HS-5 (cell line): ENCODE data around the gene SEC31A.
"Not testable (repeated sequence)": the region's sequence is repeated elsewhere in the genome, so short reads cannot be mapped to it uniquely, and the experiment has no call there.

Source experiments
- DNase-seq: peaks from one replicate; pipeline ENCODE4 v3.0.0-alpha.2; 2012; ENCODE audit warnings: low read depth

Gene SEC31A

DNA sequence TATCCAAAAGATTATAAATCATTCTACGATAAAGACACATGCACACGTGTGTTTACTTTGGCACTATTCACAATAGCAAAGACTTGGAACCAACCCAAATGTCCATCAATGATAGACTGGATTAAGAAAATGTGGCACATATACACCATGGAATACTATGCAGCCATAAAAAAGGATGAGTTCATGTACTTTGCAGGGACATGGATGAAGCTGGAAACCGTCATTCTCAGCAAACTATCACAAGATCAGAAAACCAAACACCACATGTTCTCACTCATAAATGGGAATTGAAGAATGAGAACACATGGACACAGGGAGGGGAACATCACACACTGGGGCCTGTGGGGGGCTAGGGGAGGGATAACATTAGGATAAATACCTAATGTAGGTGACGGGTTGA, 57.9 kb downstream of the SEC31A start:
- not testable (repeated sequence) for DNase-seq

DNA sequence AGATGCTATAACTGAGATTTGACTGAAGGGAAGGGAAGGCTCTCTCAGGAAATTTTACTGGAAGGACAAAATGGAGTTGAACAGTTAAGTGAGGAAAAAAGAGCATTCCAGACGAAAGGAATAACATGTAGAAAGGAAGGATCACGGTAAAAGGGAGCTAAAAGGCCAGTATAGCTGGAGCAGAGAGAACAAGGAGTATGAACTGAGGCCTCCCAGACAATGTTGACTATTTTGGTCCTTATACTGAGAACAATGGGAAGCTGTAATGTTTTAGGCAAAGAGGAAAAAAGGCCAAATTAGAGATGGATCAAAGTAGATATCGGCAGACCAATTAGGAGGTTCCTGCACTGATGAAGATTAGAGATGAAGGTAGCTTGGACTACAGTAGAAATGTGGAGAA, 65.5 kb downstream of the SEC31A start:
- DNase-seq = no peak

DNA sequence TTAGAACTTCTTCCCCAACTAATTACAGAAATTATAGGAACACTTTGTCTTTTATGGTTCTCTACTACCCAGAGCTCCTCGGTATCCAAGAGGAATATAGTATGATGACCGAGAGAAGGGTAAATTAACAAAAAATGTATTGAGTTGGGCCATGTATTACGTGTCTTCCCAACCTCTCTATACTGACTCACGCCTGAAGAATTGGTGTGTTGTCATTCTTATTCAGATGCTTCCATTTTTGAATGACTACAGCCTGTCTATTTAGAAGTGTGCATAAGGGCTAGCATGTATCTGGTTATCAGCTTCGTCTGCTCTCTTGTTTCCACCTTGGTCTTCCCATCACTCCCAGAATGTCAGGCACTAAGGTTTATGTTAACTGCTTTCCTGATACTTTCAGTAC, 67.9 kb downstream of the SEC31A start:
- peak; percentile 78 for DNase-seq

DNA sequence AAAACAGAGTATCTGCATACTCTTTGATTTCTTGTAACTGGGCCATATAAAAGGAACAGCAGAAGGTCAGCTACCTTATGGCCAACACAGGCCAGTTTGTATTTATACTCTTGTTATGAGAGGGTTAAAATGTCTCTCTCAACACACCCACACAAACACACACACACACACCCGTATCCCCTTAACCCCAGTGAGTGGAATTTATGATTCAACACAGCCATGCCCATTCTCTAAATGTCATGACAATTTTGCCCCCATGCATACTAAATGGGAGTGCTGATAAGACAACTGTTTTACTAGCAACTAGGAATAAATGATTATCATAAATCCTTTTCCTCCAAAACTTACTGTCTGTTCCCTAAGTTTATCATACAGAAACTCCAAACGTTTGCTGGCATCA, 70.3 kb downstream of the SEC31A start:
- DNase-seq = no peak

DNA sequence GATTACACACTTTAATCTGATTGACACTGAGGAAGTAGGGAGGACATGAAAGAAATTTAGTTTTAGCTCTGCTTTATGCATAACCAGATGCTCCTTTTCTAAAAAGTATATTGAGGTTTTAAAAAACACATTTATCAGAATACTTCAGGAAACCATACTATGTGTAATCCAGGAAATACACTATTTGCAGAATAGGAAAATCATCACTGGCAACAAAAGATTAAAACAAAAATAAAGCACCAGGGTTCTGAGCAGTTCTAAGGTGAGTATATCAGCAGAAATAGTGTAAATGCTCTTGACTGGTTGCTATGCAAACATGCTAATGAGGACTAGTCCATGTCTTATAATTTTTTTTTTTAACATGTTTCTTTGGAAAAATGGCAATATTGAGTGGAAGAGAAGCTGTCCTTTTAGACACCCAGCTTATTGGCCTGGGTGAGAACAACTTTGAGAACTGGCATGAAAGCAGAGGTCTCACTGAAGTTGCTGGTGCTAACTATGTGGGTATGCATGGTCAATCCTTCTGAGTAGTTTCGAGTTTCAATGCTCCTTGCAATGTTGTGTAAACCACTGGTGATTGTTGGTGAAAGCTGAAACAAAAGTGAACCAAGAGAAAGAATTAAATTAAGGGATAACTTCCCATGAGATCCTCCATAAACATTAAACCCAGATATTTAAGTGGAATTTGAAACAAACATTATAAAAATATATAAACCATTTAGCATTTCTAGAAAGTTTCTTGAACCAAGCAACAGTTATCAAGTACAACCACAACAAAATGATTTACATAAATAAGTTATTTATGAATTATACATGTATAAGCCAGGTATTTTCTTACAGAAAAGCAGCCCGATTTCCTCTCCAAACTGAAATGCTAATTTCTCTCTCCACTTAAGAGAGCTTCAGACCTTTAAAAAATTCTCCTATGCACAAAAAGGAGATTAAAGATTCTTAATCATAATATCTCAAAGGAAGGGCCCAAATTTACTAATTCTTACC, 72.0 kb downstream of the SEC31A start:
- DNase-seq = no peak

DNA sequence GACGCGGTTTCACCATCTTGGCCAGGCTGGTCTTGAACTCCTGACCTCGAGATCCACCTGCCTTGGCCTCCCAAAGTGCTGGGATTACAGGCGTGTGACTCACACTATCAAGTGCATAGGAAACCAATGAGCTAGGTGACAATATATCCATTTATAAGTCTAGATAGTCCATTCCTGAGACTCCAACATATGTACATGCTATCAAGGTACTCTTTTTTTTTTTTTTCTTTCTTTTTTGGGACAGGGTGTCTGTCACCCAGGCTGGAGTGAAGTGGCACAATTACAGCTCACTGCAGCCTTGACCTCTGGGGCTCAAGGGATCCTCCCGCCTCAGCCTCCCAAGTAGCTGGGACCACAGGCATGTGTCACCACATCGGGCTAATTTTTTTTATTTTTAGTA, 74.1 kb downstream of the SEC31A start:
- DNase-seq = not testable (repeated sequence)

DNA sequence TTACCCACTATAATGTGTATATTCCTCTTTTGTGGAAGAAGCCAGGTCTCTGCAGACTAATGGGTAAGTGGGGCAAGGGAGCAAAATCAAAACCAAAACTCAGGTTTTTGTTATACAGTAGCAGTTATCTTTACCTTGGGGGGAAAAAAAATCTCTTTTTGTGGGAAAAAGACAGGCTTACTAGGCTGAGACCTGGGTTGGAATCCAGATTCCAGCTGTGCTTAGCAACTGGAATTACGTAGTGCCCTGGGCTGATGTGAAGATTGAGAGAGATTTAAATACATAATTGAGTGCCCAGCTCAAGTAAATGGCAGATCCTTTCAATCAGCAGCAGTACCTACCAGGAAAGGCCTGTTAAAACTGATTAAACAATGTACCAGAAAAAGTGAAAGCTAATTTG, 76.9 kb downstream of the SEC31A start:
- no peak for DNase-seq

DNA sequence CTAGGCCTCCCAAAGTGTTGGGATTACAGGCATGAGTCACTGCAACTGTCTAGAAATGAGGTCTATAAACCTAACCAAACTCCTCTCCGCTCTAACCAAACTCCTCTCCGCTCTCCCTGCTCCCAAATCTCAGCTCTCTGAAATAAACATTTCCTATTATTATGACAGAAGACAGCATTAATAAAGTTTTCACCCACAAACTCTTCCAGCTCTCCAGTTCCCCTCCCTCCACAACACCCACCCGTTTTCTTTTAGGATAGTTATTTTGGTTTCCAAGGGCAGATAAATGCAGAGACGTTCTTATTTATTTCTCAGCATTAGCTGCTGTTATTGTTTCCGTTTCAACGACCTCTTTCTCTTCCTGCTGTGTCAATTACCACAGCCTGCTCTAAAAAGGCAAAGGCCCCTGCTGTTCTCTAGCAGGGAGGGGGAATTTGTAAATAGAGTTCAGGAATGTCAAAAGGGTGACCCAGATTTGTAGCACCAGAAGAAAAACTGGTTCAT, 79.1 kb downstream of the SEC31A start:
- no peak for DNase-seq

DNA sequence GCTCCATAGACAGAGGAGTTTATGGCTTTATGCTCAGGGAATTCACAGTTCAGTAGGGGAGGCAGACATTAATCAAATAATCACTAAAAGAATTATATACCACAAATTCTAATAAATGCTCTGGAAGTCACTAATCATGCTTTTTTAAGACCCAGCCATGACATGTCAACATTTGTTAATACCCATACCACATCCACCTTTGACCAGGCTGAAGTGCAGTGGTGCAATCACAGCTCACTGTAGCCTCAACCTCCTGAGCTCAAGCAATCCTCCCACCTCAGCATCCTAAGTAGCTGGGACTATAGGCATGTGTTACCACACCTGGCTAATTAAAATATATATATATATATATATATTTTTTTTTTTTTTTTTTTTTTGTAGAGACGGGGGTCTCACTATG, 79.6 kb downstream of the SEC31A start:
- DNase-seq = no peak

DNA sequence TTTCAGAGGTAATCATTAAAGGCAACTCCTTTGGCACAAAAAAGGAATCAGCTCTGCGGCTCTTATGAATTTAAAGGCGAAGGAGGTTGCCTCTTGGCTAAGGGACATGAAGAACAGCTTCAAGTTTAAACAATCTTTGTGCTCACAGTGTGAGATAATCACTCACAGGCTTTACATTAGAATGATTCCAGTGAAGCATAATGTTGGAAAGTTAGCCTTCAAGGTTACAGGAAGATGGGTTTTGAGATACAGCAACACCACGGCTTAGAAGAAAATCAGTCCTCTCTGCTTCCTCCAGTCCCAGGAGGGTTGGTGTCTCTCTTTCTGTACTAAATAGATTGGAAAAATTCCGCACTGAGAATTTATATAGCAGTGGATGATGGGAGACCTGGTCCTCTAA, 80.8 kb downstream of the SEC31A start:
- DNase-seq = no peak

DNA sequence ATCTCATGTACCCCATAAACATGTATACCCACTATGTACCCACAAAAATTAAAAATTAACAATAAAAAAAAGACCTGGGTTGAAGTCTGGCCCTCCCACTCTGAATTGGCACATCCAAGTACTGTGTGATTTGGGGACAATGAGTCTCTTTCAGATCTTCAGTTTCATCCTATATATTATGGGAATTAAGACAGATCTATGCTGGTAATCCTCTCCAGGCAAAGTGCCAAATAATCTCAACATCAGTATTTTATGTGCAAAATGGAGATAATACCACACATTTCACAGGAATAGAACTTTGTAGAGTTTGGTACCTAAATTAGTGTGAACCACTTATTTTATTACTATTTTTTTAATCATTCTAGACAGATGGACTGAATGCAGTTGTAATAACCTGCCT, 81.3 kb downstream of the SEC31A start:
- DNase-seq = no peak

DNA sequence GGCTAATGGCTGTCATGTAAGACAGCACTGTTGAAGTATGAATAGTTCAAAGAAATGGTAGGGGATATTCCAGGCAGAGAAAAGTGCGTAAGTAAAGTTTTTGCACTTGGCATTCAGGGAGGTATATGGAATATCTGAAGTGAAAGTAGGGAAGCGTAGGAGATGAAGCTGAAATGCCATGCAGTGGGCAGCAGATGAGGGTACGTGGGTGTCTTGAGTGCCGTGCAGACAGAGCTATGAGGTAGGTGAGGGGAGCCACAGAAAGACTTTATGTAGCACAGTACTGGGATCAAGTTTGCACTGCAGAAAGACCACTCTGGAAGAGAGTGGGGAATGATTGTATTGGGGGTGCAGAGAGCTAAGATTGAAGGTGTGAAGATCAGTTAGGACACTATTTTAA, 87.2 kb downstream of the SEC31A start:
- DNase-seq = no peak

DNA sequence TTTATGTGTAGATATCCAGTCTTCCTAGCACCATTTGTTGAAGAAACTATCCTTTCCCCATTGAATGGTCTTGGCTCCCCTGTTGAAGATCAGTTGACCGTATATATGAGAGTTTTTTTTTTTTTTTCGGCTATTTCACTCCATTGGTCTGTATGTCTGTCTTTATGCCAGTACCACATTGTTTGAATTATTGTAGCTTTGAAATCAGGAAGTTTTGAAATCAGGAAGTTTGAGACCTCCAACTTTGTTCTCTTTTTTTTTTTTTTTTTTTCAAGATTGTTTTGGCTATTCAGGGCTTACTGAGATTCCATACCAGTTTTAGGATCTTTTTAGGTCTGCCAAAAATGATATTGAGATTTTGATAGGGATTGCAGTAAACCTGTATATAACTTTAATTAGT, 88.0 kb downstream of the SEC31A start:
- DNase-seq = no peak

DNA sequence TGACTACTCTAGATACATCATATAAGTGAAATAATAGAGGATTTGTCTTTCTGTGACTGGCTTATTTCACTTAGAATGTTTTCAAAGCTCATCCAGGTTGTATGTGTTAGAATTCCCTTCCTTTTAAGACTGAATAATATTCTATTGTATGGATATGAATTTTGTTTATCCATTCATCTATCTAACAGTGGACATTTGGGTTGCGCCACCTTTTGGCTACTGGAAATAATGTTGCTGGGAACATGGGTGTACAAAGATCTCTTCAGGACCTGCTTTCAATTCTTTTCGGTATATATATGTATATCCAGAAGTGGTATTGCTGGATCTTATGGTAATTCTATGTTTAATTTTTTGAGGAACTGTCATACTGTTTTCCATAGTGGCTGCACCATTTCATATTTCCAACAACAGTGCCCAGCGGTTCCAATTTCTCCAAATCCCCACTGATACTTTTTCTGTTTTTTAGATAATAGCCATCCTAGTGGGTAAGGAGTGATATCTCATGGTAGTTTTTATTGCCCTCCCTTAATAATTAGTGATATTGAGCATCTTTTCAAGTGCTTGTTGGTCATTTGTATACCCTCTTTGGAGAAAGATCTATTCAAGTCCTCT, 88.9 kb downstream of the SEC31A start:
- DNase-seq = no peak

DNA sequence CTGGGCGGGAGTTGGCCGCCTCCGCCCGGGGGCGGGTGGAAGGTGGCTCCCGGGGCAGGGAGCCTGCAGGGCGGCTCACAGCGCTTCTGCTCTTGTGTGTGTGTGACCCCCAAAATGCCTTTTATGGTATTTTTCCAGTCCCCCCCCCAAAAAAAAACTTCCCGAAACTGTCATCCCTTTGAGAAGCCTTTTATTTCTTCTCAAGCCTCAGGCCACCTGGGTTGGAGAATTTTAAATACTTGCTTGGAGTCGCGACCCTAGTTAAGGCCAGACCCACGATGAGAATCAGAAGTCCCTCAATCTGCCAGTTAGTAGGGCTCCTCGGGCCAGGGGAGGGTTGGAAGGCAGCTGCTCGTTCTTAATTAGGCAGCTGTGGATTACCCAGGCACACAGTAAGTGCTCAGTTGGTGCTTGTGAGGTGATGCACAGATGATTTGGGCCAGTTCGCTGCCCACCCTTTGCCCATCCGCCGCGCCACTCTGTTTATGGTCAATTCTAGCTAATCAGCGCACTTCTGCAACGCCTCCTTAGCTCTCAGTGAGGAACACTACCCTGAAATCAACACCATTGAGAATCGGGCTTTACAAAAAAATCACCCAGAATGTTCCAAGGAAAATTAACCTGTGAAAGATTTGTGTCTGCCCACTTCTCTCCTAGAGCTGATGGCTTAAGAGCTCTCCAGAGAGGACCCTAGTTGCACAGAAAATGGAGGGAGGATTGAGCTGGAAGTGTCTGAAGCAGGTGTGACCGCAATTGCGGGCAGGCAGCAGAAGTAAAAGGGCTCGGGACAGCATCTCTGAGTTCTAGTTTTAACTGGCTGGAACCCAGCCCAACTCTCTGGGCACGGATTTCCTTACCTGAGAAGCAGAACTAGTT, 91.7 kb downstream of the SEC31A start:
- no peak for DNase-seq

DNA sequence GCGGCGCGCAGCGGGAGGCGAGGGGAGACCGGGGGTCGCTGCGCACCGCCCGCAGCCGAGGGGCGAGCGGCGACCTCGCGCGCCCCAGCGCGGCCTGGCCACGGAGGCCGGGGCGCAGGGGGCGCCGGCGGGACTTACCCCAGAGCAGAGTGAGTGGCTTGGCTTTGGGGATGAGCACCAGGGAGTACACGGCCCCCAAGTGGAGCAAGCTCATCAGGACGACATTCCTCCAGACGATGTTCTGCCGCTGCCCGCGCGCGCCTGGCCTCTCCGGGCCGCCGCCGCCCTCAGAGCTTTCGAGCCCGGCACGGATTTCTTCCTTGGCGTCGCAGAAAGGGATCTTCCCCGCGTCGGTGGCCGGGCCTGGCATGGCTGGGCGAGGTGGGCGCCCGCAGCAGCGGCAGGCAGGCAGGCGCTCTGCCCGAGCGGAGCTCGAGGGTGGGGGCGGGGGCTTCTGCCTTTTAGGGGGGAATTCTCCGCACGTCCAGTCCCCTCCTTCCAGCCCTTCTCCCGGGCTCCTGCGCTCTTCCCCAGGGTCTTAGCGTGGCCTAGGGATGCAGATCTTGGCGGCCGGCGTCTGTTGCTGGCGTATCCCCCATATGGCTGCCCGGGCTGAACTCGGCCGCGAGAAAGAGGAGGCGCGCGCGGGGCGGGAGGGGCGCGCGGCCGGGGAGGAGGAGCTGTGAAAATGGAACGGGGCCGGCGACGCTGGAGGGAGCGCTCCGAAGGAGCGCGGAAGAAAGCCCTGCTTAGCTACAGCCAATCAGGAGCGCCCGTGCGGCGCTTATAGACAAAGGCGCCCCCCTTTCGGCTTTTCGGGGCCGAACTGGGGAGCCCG, 92.6 kb downstream of the SEC31A start, which contains the start of gene SCD5:
Gene SCD5, minus strand, starts transcription at position 629 of the 838 bp plus-strand sequence. Its CDS starts 259 bp downstream, at position 370.
- DNase-seq = peak; percentile 65

DNA sequence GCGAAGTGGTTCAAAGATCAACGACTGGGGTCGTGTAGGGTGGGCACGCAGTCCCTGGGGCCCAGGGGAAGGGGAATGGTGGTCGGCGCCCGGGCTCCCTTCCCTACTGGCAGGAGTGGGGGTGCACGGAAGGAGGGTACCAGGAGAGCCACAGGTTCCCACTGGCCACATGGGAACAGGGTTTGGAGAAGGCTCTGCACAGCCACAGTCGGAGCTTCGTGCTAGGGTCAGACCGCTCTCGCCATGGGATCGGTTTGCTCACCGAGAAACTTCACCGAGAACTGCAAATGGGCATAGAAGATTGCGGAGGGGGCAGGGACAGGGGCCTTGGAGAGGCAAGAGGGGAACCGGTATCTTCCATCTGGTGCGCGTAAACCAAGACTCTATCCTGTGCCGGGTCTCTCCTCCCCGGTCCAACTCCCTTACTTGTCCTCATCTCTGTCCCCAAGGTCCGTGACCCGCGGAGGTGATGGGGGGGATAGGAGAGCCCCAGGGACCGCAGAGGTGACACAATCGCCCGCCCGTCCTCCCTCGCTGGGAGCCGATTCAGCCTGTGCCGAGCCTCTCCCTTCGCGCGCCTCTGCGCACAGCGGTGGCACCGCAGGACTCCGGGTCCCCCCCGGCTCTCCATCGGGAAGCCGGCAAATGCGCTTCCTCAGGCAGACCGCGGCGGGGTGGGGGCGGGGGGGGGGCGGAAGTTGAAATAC, 93.4 kb downstream of the SEC31A start:
- DNase-seq = no peak

DNA sequence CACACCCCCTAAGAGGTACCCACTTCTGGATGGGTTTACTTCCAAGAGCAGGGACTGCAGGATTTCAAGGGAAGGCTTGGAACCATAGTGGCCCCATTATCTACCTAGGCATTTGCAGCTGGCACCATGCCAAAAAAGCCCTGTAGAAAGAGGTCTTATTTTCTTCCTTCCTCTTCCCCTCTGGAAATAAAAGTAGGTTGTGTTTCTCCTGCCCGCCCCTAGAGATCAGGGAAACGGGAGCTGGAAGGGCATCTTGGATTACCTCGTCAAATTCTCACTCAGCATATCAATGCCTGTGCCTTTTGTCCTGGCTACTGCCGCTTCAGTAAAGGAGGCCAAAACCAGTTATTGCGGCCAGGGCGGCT, 93.9 kb downstream of the SEC31A start:
- DNase-seq = no peak

DNA sequence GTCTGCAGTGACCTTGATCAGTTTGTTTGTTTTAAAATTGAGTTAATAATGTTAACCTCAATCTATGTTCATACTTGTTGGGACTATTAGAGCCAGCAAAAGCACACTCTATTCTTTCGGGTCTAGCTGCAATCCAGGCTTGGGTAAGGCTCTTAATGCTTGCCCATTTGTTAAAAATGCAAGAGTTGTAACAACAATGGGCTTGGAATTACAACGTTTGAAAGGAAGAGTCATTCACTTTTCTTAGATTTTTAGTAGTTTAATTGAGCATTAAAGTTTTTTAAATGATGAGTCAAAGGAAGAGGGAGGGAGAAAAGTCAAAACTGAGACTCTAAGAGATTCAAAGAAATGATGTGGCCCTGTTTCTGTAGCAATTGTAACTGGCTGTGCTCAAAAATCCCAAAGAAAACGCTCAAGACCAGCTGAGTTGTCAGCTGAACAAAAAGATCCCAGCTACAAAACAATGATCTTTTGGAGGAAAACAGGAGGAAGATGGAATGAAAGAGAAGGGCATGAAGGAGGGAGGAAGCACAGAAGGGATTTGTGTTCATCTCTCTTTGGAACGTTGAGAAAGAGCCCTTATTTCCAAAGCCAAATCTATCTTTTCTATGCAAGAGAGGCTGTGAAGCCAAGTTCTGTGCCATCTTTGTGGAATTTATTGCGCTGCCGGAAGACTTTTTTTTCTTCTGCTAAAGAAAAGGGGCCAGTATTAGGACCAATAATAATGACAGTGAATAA, 97.9 kb downstream of the SEC31A start:
- DNase-seq = no peak

DNA sequence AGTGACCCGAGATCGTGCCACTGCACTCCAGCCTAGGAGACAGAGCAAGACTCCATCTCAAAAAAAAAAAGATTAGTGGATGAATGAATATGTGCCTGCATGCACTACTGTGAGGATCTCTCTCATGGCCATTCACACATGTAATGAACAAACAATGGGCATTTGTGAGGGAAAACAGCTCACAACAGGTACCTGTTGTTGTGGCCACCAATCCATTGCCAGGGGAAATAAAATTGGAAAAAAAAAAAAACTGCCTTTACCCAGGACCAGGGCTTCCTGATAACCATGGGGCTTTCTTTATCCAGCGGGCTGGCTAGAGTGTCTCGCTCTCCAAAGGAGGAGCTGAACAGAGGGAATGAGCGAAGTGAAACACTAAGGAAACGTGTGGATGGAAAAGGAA, 99.8 kb downstream of the SEC31A start:
- no peak for DNase-seq
